22Rv1 (cell line): ENCODE measurements around the gene TLCD2.
"Not testable (repeated sequence)": the region's sequence is repeated elsewhere in the genome, so short reads cannot be mapped to it uniquely, and the experiment has no call there.

Experiments
- CTCF ChIP-seq: fragments of 450-650 bp; IDR thresholded peaks from 2 replicates; pipeline ENCODE4 v1.5.1; 2017; ENCODE audit warnings: mild to moderate bottlenecking
- ZFX ChIP-seq: fragments of 450-650 bp; IDR thresholded peaks from 2 replicates; pipeline ENCODE4 v1.6.1; 2017; ENCODE audit warnings: antibody characterized with exemption, borderline replicate concordance

GRCh38 chr17:1688405-1688804 is 21.8 kb downstream of the TLCD2 start:
- not testable (repeated sequence) for TF ChIP-seq CTCF, ZFX
